ENCODE data around the gene USP25. TPM values are rescaled to one million over a fixed set of nuclear protein-coding genes. Genes with fewer than 3 reads are reported as not detected.

USP25 gene
- total RNA-seq, 6 donors from 2014 or later: 44.1 to 120 (median 61.5) TPM

DNA sequence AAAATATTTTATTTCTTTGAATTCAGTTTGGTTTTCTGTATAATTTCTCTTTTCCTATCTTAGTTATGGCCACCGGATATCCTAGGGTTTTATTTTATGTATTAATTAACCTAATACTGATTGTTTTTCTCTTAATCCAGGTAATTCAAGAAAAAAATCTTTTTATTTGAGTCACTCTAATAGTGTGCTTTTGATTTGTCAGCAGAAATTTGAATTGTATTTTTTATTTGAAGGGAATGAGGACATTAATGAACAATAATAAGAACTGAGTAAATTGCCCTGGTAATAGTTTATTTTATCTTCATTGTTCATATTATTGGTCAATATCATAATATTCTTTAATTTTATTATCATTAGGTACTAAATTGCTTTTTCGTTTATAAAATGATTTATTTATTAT lies 120.1 kb downstream of the USP25 start:
- TF ChIP-seq POLR2A (IDR thresholded peaks at IDR 0.05): no peak
- ATAC-seq (ENCODE audit: low FRiP score in 2 of 2) (no peak), DNase-seq (no peak)
- H3K4me1 ChIP-seq: peaks cover 0 to 3% (median 0%) of the 10 kb centered on the region in 4 donors
- no peak overlapping the region for H3K4me3 ChIP-seq
- H3K9me3 ChIP-seq: no peaks in the 10 kb centered on the region
- WGBS, 2 donors: 90 to 96% methylated on average over 2 of the region's 2 CpGs
- H3K27me3 ChIP-seq: no peaks in the 10 kb centered on the region
- H3K27ac ChIP-seq: no peak overlapping the region
- peaks cover 0 to 10% (median 2%) of the 10 kb centered on the region in 4 donors for H3K36me3 ChIP-seq

DNA sequence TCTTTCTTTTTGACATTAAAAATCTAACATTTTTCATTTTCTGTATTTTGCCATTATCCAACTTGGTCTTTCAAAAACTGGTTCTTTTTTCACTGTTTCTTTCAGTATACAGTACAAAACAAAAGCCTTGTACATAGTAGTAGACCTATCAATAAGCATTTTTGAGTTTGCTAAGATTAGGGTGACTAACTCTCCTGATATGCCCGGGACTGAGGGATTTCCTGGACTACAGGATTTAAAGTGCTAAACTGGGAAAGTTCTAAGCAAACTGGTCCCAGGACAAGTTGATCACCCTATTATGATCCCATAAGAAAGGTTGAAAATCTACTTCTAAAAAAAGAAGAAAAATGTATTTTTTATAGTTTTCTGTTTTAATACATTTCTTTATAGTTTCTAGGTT lies 120.9 kb downstream of the USP25 start:
- no peak for ATAC-seq (ENCODE audit: low FRiP score in 2 of 2)
- 56 to 84% methylated on average over 1 of the region's 1 CpG for WGBS, 2 donors

DNA sequence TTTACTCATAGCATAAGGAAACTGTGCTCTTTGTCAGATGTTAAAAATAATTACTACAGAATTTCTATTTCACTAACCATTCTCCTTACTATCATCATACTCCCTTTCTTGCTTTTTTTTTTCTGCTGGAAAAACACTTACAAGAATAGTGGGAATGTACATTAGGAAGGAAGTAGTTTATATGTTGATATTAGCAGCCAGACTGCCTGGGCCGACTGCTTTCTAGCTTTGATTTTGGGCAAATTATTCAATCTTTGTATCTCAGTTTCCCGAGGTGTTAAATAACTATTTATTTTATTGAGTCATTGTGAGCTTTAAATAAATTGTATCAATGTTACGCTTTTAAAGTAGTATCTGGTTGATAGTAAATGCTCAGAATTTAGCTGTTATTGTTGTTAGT lies 122.4 kb downstream of the USP25 start:
- Histone ChIP-seq H3K27me3 (no peaks in the 10 kb centered on the region), H3K27ac (no peak overlapping the region), H3K36me3 (peaks cover 0 to 13% (median 3%) of the 10 kb centered on the region in 4 donors), H3K9me3 (no peaks in the 10 kb centered on the region), H3K4me1 (peaks cover 0 to 2% (median 0%) of the 10 kb centered on the region in 4 donors), H3K4me3 (no peak overlapping the region)
- ATAC-seq (ENCODE audit: low FRiP score in 2 of 2) (no peak), DNase-seq (no peak)
- WGBS, 2 donors: 64 to 78% methylated on average over 3 of the region's 3 CpGs
- TF ChIP-seq EP300 (IDR thresholded peaks at IDR 0.05) (no peak), POLR2A (IDR thresholded peaks at IDR 0.05) (no peak), POLR2AphosphoS5 (IDR thresholded peaks at IDR 0.05) (no peak)
- TF ChIP-seq, protein P1, sequence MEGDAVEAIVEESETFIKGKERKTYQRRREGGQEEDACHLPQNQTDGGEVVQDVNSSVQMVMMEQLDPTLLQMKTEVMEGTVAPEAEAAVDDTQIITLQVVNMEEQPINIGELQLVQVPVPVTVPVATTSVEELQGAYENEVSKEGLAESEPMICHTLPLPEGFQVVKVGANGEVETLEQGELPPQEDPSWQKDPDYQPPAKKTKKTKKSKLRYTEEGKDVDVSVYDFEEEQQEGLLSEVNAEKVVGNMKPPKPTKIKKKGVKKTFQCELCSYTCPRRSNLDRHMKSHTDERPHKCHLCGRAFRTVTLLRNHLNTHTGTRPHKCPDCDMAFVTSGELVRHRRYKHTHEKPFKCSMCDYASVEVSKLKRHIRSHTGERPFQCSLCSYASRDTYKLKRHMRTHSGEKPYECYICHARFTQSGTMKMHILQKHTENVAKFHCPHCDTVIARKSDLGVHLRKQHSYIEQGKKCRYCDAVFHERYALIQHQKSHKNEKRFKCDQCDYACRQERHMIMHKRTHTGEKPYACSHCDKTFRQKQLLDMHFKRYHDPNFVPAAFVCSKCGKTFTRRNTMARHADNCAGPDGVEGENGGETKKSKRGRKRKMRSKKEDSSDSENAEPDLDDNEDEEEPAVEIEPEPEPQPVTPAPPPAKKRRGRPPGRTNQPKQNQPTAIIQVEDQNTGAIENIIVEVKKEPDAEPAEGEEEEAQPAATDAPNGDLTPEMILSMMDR (IDR thresholded peaks at IDR 0.05): no peak

More for the DNA sequence above, 120.9 kb downstream of the USP25 start:
- Histone ChIP-seq H3K9me3 (no peaks in the 10 kb centered on the region), H3K27me3 (no peaks in the 10 kb centered on the region), H3K36me3 (peaks cover 0 to 13% (median 3%) of the 10 kb centered on the region in 4 donors), H3K4me1 (peaks cover 0 to 3% (median 0%) of the 10 kb centered on the region in 4 donors), H3K4me3 (no peak overlapping the region), H3K27ac (no peak overlapping the region)
- TF ChIP-seq POLR2AphosphoS5 (IDR thresholded peaks at IDR 0.05) (no peak), POLR2A (IDR thresholded peaks at IDR 0.05) (no peak), EP300 (IDR thresholded peaks at IDR 0.05) (no peak)
- TF ChIP-seq, protein P1 (IDR thresholded peaks at IDR 0.05): no peak
- DNase-seq: no peak

DNA sequence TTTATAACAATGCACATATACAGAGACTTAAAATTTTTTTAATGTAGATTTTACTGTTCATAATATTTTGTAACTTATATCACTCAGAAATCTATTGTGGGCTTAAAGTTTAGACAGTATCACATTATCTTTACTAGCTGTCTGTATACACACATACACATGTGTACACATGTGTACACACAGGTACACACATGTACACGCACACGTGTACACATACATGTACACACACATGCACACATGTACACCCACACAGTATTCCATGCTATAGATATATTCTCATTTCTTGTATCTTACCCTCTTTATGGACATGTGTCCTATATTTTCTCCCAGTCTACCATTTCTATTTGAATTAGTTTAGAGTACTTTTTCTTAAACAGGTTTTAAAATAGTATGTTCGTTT lies 123.3 kb downstream of the USP25 start:
- ATAC-seq (ENCODE audit: low FRiP score in 2 of 2) (no peak), DNase-seq (no peak)
- H3K27me3 ChIP-seq: no peaks in the 10 kb centered on the region
- WGBS, 2 donors: 95 to 96% methylated on average over 3 of the region's 3 CpGs
- H3K27ac ChIP-seq: no peak overlapping the region
- TF ChIP-seq POLR2A (IDR thresholded peaks at IDR 0.05) (no peak), EP300 (IDR thresholded peaks at IDR 0.05) (no peak), POLR2AphosphoS5 (IDR thresholded peaks at IDR 0.05) (no peak)
- TF ChIP-seq, protein P1 (IDR thresholded peaks at IDR 0.05): no peak
- H3K4me3 ChIP-seq: no peak overlapping the region
- H3K36me3 ChIP-seq: peaks cover 0 to 13% (median 3%) of the 10 kb centered on the region in 4 donors
- H3K9me3 ChIP-seq: no peaks in the 10 kb centered on the region
- H3K4me1 ChIP-seq: peaks cover 0 to under 1% (median 0%) of the 10 kb centered on the region in 4 donors

DNA sequence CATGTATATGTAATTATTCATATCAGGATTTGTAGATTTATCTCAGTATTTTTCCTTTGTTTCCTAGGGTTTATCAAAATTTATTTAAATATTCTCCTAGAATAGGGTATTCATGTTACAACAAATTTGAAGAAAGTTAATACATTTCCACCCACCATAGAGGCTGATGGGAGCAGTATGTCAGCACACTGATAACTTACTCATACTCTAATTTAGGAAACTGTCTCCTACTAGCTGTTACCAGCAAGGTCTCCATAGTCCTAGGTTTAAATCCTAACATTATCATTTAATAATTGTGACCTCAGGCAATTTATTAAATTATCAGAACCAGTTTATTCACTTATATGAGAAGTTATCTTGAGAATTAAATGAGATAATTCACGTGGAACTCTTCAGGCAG lies 127.0 kb downstream of the USP25 start:
- Histone ChIP-seq H3K9me3 (no peaks in the 10 kb centered on the region), H3K27ac (no peak overlapping the region), H3K4me3 (no peak overlapping the region), H3K36me3 (peaks cover 0 to 13% (median 3%) of the 10 kb centered on the region in 4 donors), H3K27me3 (no peaks in the 10 kb centered on the region), H3K4me1 (peaks cover 0 to 3% (median 0%) of the 10 kb centered on the region in 4 donors)
- no peak for TF ChIP-seq POLR2A (IDR thresholded peaks at IDR 0.05)
- no peak for TF ChIP-seq EP300 (IDR thresholded peaks at IDR 0.05)
- TF ChIP-seq POLR2AphosphoS5 (IDR thresholded peaks at IDR 0.05): no peak
- TF ChIP-seq, protein P1 (IDR thresholded peaks at IDR 0.05): no peak
- DNase-seq (no peak), ATAC-seq (ENCODE audit: low FRiP score in 2 of 2) (no peak)
- WGBS, 2 donors: 94 to 100% methylated on average over 1 of the region's 1 CpG
